Upper lobe of right lung (tissue), 1 donor: ENCODE measurements around the gene TJP3. TPM values are rescaled to one million over a fixed set of nuclear protein-coding genes. Genes with fewer than 3 reads are reported as not detected.

ENCODE experiments used
- ATAC-seq: fragments of 200-7000 bp; cut with Tn5 transposase; one replicate; pipeline ENCODE4 v1.9.1; 2020; ENCODE audit warnings: mild to moderate bottlenecking, moderate library complexity
- DNase-seq: peaks from one replicate; pipeline ENCODE4 v3.0.0-alpha.2; 2020
- H3K27ac ChIP-seq: fragments of 200-600 bp; one replicate; pipeline ENCODE4 v1.8.0; 2022
- H3K27me3 ChIP-seq: fragments of 200-600 bp; one replicate; pipeline ENCODE4 v1.8.0; 2022; ENCODE audit warnings: mild to moderate bottlenecking
- H3K36me3 ChIP-seq: fragments of 200-600 bp; one replicate; pipeline ENCODE4 v1.8.0; 2022
- H3K4me1 ChIP-seq: fragments of 200-600 bp; one replicate; pipeline ENCODE4 v1.8.0; 2022
- H3K4me3 ChIP-seq: fragments of 200-600 bp; one replicate; pipeline ENCODE4 v1.8.0; 2022; ENCODE audit warnings: mild to moderate bottlenecking
- H3K9me3 ChIP-seq: fragments of 200-600 bp; one replicate; pipeline ENCODE4 v1.8.0; 2022
- CTCF ChIP-seq: fragments of 200-600 bp; IDR thresholded peaks from one replicate; pipeline ENCODE4 v1.8.0; 2022; ENCODE audit warnings: antibody characterized with exemption
- intact Hi-C: fragments of 100-400 bp; cut with DNase I; formaldehyde crosslinking; loops from one replicate; pipeline ENCODE4 v1.11.0; 2022
- total RNA-seq: library from RNA; stranded (reverse); fragmentation: NEBNext Ultra II Directional; extraction: Animal tissue kit (Norgen Biotek cat#: 25700); gene quantifications from one replicate; pipeline ENCODE4 v1.2.1, GENCODE V29; 2021
- donor health status: DM: no; HTN: yes; CAD: no; lungs with severe emphysema.

Gene TJP3
- total RNA-seq, 1 donor from 2014 or later: 23.0 TPM

- H3K36me3 ChIP-seq: no peaks in the 10 kb centered on the region
- peak within 1 kb of the TSS; percentile 24 for H3K27ac ChIP-seq
- no peak for TF ChIP-seq CTCF
- ATAC-seq: peak; percentile 38
- peak within 1 kb of the TSS; percentile 51 for H3K4me3 ChIP-seq
- H3K9me3 ChIP-seq: peaks cover 10% of the 10 kb centered on the region
- no peaks in the 10 kb centered on the region for H3K4me1 ChIP-seq
- H3K27me3 ChIP-seq: peaks cover 7% of the 10 kb centered on the region
- DNase-seq: no peak
- intact Hi-C loops: no loop called here
Measured at GRCh38 chr19:3785938-3786824, 78.0 kb downstream of the TJP3 start, which contains the start of gene MATK. Gene MATK, minus strand, starts transcription at chr19:3786381. Its CDS starts 1,246 bp downstream, at chr19:3785135.

DNA sequence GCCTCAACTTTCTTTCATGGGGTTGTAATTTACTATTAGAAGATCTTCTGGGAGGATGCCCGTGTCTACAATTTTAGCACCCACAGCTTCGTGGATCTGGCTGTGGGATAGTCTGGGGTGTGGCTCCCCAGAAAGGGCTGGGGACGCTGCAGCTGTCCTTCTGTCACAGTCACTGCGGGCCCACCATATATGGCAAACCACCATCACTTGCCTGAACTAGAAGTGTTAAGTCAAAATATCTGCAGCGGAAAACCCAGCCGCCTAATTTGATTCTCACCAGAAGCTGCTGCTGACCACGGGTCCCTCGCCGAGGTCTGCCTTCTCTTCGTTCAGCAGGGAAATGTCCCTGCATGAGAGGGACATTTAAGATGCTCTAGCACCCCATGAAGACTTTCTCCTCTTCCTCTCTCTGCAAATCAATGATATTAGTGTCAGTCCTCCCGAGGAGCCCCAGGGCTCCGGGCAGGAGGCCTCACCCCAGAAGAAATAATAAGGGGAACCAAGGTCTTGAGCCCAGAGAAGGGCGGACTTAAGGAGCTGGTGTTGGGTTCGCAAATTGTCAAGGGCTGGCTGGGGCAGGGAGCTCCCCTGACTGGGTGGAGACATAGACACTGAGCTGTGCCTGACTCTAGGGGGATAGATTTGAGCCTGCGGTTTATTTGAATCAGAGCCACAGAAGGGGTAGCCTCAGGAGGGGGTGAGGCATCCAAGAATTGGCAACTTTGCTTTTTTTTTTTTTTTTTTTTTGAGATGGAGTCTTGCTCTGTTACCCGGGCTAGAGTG lies 81.0 kb downstream of the TJP3 start:
- ATAC-seq (no peak), DNase-seq (no peak)
- Histone ChIP-seq H3K4me1 (no peaks in the 10 kb centered on the region), H3K4me3 (no peak overlapping the region), H3K27me3 (peaks cover 2% of the 10 kb centered on the region), H3K36me3 (no peaks in the 10 kb centered on the region), H3K27ac (no peak overlapping the region), H3K9me3 (no peaks in the 10 kb centered on the region)
- intact Hi-C loops: no loop called here
- no peak for TF ChIP-seq CTCF

DNA sequence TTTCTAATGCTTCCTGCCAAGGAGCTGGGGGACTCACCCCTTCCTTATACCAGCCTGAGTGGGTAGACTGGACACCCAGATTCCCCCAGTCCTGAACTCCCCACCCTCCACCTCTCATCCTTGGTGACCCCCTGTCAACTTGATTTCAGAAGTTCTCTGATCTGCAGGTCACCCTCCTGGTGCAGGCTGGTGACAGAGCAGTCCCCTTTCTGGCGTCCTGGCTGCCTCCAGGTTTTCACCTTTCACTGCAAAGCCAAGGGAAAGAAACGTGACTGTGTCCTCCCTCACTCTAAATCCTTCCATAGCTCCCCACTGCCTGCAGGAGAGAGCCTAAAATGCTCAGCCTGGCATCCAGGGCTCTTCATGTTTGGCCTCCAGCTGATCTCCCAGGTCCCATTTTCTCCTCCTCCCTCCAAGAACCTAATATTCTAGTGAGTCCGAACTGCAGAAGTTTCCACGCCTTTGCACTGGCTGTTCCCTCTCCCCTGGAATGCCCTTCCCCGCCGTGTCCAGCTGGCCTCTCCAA lies 82.1 kb downstream of the TJP3 start:
- no peak for ATAC-seq
- Histone ChIP-seq H3K36me3 (no peaks in the 10 kb centered on the region), H3K27me3 (no peaks in the 10 kb centered on the region), H3K27ac (no peak overlapping the region), H3K9me3 (no peaks in the 10 kb centered on the region), H3K4me3 (no peak overlapping the region), H3K4me1 (no peaks in the 10 kb centered on the region)
- intact Hi-C loops: no loop called here
- TF ChIP-seq CTCF: no peak
- DNase-seq: no peak

DNA sequence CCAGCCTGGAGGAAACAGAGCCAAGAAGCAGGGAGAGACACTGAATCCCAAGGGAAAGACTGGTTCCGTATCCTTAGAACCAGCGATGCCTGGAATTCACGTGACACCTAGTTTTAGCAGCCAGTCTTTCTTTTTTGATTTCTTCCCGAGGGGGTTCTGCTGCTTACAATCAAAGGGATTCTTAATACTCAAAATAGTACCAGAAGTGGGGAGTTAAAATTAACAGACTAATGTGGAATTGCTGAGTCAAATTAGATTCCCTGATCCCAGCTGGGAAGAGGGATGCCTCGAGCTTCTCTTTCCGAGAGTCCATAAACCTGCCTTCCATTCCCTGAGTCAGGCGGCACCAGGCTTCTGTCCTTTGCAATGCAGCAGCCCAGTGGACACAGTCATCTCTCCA lies 82.8 kb downstream of the TJP3 start:
- Histone ChIP-seq H3K27ac (no peak overlapping the region), H3K27me3 (no peaks in the 10 kb centered on the region), H3K9me3 (no peaks in the 10 kb centered on the region), H3K4me3 (no peak overlapping the region), H3K36me3 (no peaks in the 10 kb centered on the region), H3K4me1 (no peaks in the 10 kb centered on the region)
- no peak for ATAC-seq
- TF ChIP-seq CTCF: no peak
- intact Hi-C loops: no loop called here
- no peak for DNase-seq

DNA sequence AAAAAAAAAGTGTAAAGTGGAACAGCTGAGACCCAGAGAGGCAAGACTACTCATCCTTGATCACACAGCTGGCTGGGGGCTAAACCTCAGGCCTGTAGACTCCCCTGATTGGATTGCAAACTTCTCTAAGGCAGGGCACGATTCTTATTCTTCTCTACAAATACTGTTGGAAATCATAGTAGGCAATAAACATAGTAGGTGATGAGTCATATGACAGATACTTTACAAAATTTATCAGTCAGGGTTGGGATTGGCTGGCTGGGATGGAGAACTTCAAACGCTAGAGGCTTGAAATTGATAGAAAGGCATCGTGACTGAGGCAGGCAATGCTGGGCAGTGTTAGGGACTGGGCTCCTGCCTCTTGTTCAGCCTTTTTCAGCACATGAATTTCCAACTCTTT lies 83.9 kb downstream of the TJP3 start:
- no peak for ATAC-seq
- no peak for DNase-seq
- Histone ChIP-seq H3K9me3 (no peaks in the 10 kb centered on the region), H3K27ac (no peak overlapping the region), H3K4me1 (no peaks in the 10 kb centered on the region), H3K27me3 (no peaks in the 10 kb centered on the region), H3K4me3 (no peak overlapping the region), H3K36me3 (no peaks in the 10 kb centered on the region)
- TF ChIP-seq CTCF: no peak
- intact Hi-C loops: no loop called here
